IMR-90 (cell line): ENCODE measurements around the gene MOB3B. TPM values are rescaled to one million over a fixed set of nuclear protein-coding genes. Genes with fewer than 3 reads are reported as not detected.

Experiments
- ATAC-seq: fragments of 200-7000 bp; cut with Tn5 transposase; 2 replicates; pipeline ENCODE4 v1.9.1; 2020; ENCODE audit warnings: low read depth, mild to moderate bottlenecking, moderate library complexity
- BruUV-seq: library from RNA; stranded (reverse); fragments of 400-500 nt; replicated peaks from 2 replicates; lab custom pipeline; 2021; lab: Mats Ljungman, UMichigan
- CTCF ChIA-PET: fragments of 300-600 bp; formaldehyde crosslinking; extraction: SDS; loops from one replicate; lab custom pipeline; 2021; ENCODE audit warnings: antibody characterized with exemption; lab: Yijun Ruan, JAX
- POLR2A ChIA-PET: fragments of 300-600 bp; sonication (Branson Sonifier 250); formaldehyde crosslinking; loops from one replicate; lab custom pipeline; 2022; ENCODE audit warnings: antibody characterized with exemption; ENCODE audit not compliant: unreplicated experiment; lab: Charles Lee
- DNase-seq: peaks from one replicate; pipeline ENCODE4 v3.0.0; 2013
- H2AFZ ChIP-seq: replicated peaks from 2 replicates; pipeline ENCODE3; 2013; ENCODE audit warnings: low read length, mild to moderate bottlenecking; ENCODE audit not compliant: poor library complexity
- H2AK5ac ChIP-seq: 2 replicates; pipeline ENCODE4 v1.6.1; 2013; ENCODE audit warnings: low read depth, low read length, inconsistent platforms
- H2AK9ac ChIP-seq: replicated peaks from 2 replicates; pipeline ENCODE3; 2013; ENCODE audit warnings: mild to moderate bottlenecking, low read depth, low read length, moderate library complexity; ENCODE audit not compliant: poor library complexity
- H2BK120ac ChIP-seq: 2 replicates; pipeline ENCODE4 v1.6.1; 2013; ENCODE audit warnings: low read depth, low read length, inconsistent platforms
- H2BK15ac ChIP-seq: 3 replicates; pipeline ENCODE4 v1.6.1; 2013; ENCODE audit warnings: low read depth, low read length, inconsistent platforms
- H2BK20ac ChIP-seq: 2 replicates; pipeline ENCODE4 v1.6.1; 2013; ENCODE audit warnings: low read depth, mild to moderate bottlenecking, inconsistent platforms, low read length, moderate library complexity
- H2BK5ac ChIP-seq: 2 replicates; pipeline ENCODE4 v1.6.1; 2013; ENCODE audit warnings: mild to moderate bottlenecking, low read depth, low read length, inconsistent platforms; ENCODE audit not compliant: poor library complexity, severe bottlenecking
- H3K14ac ChIP-seq: replicated peaks from 2 replicates; pipeline ENCODE4 v1.6.1; 2013; ENCODE audit warnings: low read depth, low read length, inconsistent platforms
- H3K18ac ChIP-seq: 2 replicates; pipeline ENCODE4 v1.6.1; 2013; ENCODE audit warnings: low read depth, low read length, control low read depth
- H3K23ac ChIP-seq: 2 replicates; pipeline ENCODE4 v1.6.1; 2013; ENCODE audit warnings: low read depth, low read length, inconsistent platforms
- H3K27ac ChIP-seq: 2 replicates; pipeline ENCODE4 v1.5.1; 2013; ENCODE audit warnings: mild to moderate bottlenecking, control low read depth, low read length; ENCODE audit not compliant: insufficient read depth
- H3K27me3 ChIP-seq: 2 replicates; pipeline ENCODE4 v1.6.1; 2013; ENCODE audit warnings: low read length; ENCODE audit not compliant: control insufficient read depth, insufficient read depth
- H3K36me3 ChIP-seq: 2 replicates; pipeline ENCODE4 v1.6.1; 2013; ENCODE audit warnings: low read length, mixed read lengths; ENCODE audit not compliant: control insufficient read depth, insufficient read depth
- H3K4ac ChIP-seq: 2 replicates; pipeline ENCODE4 v1.6.1; 2013; ENCODE audit warnings: low read depth, low read length, inconsistent platforms
- H3K4me1 ChIP-seq: 2 replicates; pipeline ENCODE4 v1.6.1; 2013; ENCODE audit warnings: low read length, mixed read lengths; ENCODE audit not compliant: control insufficient read depth, insufficient read depth
- H3K4me2 ChIP-seq: 2 replicates; pipeline ENCODE4 v1.6.1; 2013; ENCODE audit warnings: low read depth, mild to moderate bottlenecking, control low read depth, low read length, moderate library complexity
- H3K4me3 ChIP-seq: 2 replicates; pipeline ENCODE4 v1.5.1; 2013; ENCODE audit warnings: low read depth, mild to moderate bottlenecking, control low read depth, low read length, moderate library complexity; ENCODE audit not compliant: insufficient read depth
- H3K56ac ChIP-seq: 2 replicates; pipeline ENCODE4 v1.6.1; 2013; ENCODE audit warnings: low read length, inconsistent platforms; ENCODE audit not compliant: insufficient read depth; ENCODE audit errors: extremely low read depth
- H3K79me1 ChIP-seq, 2 experiments: 2 replicates each; pipeline ENCODE4 v1.6.1; 2013; ENCODE audit warnings: low read length in 2 of 2, inconsistent platforms in 1 of 2, low read depth in 1 of 2
- H3K9ac ChIP-seq: 2 replicates; pipeline ENCODE4 v1.6.1; 2013; ENCODE audit warnings: low read depth, low read length, control low read depth
- H3K9me1 ChIP-seq: 2 replicates; pipeline ENCODE4 v1.6.1; 2013; ENCODE audit warnings: low read length, inconsistent platforms; ENCODE audit not compliant: insufficient read depth
- H3K9me3 ChIP-seq: 2 replicates; pipeline ENCODE4 v1.6.1; 2013; ENCODE audit warnings: low read length; ENCODE audit not compliant: control insufficient read depth, insufficient read depth
- H4K20me1 ChIP-seq: 2 replicates; pipeline ENCODE4 v1.6.1; 2013; ENCODE audit warnings: low read length, inconsistent platforms; ENCODE audit not compliant: insufficient read depth
- H4K5ac ChIP-seq: 2 replicates; pipeline ENCODE4 v1.6.1; 2013; ENCODE audit warnings: mild to moderate bottlenecking, low read depth, low read length, control low read depth
- H4K8ac ChIP-seq, 2 experiments: 2 replicates each; pipeline ENCODE4 v1.6.1; 2013; ENCODE audit warnings: low read depth in 2 of 2, low read length in 2 of 2, control low read depth in 1 of 2, inconsistent platforms in 1 of 2
- H4K91ac ChIP-seq: 2 replicates; pipeline ENCODE4 v1.6.1; 2013; ENCODE audit warnings: low read depth, low read length, inconsistent platforms; ENCODE audit not compliant: insufficient read depth
- BHLHE40 ChIP-seq: fragments of 150-350 bp; IDR thresholded peaks from 2 replicates; pipeline ENCODE4 v1.6.1; 2016; ENCODE audit warnings: mild to moderate bottlenecking, low read depth, low read length
- CEBPB ChIP-seq: IDR thresholded peaks from 2 replicates; pipeline ENCODE4 v1.6.1; 2012; ENCODE audit warnings: low read depth, low read length, improper control_type of control experiment
- CHD1 ChIP-seq: IDR thresholded peaks from 2 replicates; pipeline ENCODE4 v1.6.1; 2012; ENCODE audit warnings: low read depth, low read length, improper control_type of control experiment
- MAFK ChIP-seq: IDR thresholded peaks from 2 replicates; pipeline ENCODE4 v1.6.1; 2012; ENCODE audit warnings: low read depth, low read length, improper control_type of control experiment
- MAZ ChIP-seq: IDR thresholded peaks from 2 replicates; pipeline ENCODE4 v1.6.1; 2012; ENCODE audit warnings: low read depth, mild to moderate bottlenecking, low read length, improper control_type of control experiment, moderate library complexity, borderline replicate concordance
- MXI1 ChIP-seq: IDR thresholded peaks from 2 replicates; pipeline ENCODE4 v1.6.1; 2012; ENCODE audit warnings: low read depth, mild to moderate bottlenecking, low read length, moderate library complexity, borderline replicate concordance
- NFE2L2 ChIP-seq: fragments of 150-350 bp; IDR thresholded peaks from 2 replicates; pipeline ENCODE4 v1.6.1; 2016; ENCODE audit warnings: low read depth, mild to moderate bottlenecking, low read length
- POLR2A ChIP-seq: IDR thresholded peaks from 2 replicates; pipeline ENCODE4 v1.6.1; 2012; ENCODE audit warnings: mild to moderate bottlenecking, low read depth, low read length
- RAD21 ChIP-seq: IDR thresholded peaks from 2 replicates; pipeline ENCODE4 v1.6.1; 2012; ENCODE audit warnings: low read length, improper control_type of control experiment
- RFX5 ChIP-seq: IDR thresholded peaks from 2 replicates; pipeline ENCODE4 v1.8.0; 2012; ENCODE audit warnings: low read depth, mild to moderate bottlenecking, low read length, moderate library complexity
- SMC3 ChIP-seq: fragments of 150-350 bp; IDR thresholded peaks from 2 replicates; pipeline ENCODE4 v1.6.1; 2016; ENCODE audit warnings: low read depth, mild to moderate bottlenecking, antibody characterized with exemption, low read length, moderate library complexity
- WGBS, 2 experiments: methylation state at CpG; one replicate each; pipeline versions ENCODE4 v1.1.5 to v1.1.7; 2013; ENCODE audit warnings: missing lambda C conversion rate in 2 of 2; ENCODE audit not compliant: insufficient read length in 1 of 2; ENCODE audit errors: extremely low coverage in 2 of 2; 5-methylcytosine and 5-hydroxymethylcytosine counted together
- dilution Hi-C: fragments of 300-500 bp; cut with HindIII; formaldehyde crosslinking; loops from one replicate; pipeline ENCODE4 v1.14.3; 2018; ENCODE audit warnings: low sequenced_read_pairs; ENCODE audit not compliant: unreplicated experiment
- in situ Hi-C: fragments of 300-500 bp; cut with MboI; formaldehyde crosslinking; loops from 3 replicates; pipeline ENCODE4 v1.14.3; 2019; ENCODE audit warnings: low sequenced_read_pairs, inconsistent platforms, mixed read lengths
- intact Hi-C: fragments of 100-400 bp; cut with micrococcal nuclease; formaldehyde crosslinking; loops from 2 replicates; pipeline ENCODE4 v1.10.0; 2022
- polyA plus RNA-seq, 3 experiments: library from polyadenylated mRNA; depleted of rRNA; stranded (reverse); fragments of >200 nt; gene quantifications; 2 replicates each; pipeline ENCODE4 v1.2.3, GENCODE V29; 2012; ENCODE audit warnings: low replicate concordance in 1 of 3
- total RNA-seq: library from RNA; depleted of rRNA; stranded (reverse); fragments of >200 nt; gene quantifications from 2 replicates; pipeline ENCODE4 v1.2.3, GENCODE V29; 2012
- TF ChIP-seq, protein P1 (sequence below): conservative IDR thresholded peaks from 2 replicates; pipeline ENCODE4 v1.5.1; 2012; ENCODE audit warnings: mild to moderate bottlenecking, low read depth, low read length, improper control_type of control experiment
- TF ChIP-seq, protein P2 (sequence below): fragments of 150-350 bp; IDR thresholded peaks from 2 replicates; pipeline ENCODE4 v1.6.1; 2017; ENCODE audit warnings: mild to moderate bottlenecking, antibody characterized with exemption, low read length, low read depth

Gene MOB3B
- total and polyA plus RNA-seq, 2 of the 4 experiments (the other 2 are of a cell fraction), result under 0.01 to 0.02 TPM

DNA sequence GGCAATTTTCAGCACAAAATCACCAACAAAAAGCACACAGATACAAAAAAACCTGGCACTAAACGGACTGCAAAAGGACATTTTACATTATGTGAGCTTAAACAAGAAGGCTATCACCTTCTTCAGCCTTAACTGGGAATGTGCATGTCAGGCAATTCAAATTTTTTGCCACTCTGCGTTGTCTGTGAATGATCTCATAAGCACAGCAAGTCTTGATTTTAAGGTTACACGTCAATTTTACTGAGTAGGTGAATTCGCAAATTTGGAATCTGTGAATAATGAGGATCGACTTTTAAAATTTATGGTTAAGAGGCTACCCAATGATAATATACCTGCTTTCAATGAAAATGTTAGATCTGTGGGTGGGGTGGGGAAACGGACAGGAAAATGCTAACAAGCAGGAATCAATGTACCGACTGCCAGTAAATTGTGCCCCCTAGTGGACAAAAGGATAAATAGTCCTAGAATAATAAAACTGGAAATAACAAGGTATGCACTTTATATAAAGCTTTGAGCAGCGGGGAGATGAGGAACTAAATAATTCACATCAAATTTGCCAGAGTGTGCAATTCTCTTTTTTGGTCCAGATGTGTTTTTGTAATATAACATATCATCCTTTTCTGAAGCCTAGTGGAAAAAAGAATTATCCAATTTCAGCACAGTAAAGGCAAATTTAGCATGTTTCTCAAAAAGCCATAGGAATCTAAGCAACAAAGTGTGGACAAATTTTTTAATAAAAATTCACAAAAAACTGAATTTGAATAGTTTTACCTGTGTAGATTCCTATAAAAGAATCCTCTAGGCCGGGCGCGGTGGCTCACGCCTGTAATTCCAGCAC is 253.2 kb downstream of the MOB3B start:
- no peak overlapping the region for H2AFZ ChIP-seq
- H2BK15ac ChIP-seq, result peak overlapping the region; percentile 48; the same call in 2 of the 3 replicates
- peak overlapping the region; percentile 73 for H2BK120ac ChIP-seq
- peak overlapping the region; percentile 90; the same call in 1 of the 2 replicates for H2BK20ac ChIP-seq
- no TSS peak for BruUV-seq
- H3K27ac ChIP-seq, result peak overlapping the region; percentile 14; the same call in 1 of the 2 replicates
- H3K18ac ChIP-seq, result peak overlapping the region; percentile 92; the same call in 1 of the 2 replicates
- H2AK9ac ChIP-seq, result no peak overlapping the region
- peaks cover 2% of the 10 kb centered on the region for H3K27me3 ChIP-seq
- ATAC-seq (peak; percentile 70), DNase-seq (peak; percentile 67)
- peak overlapping the region; percentile 18; the same call in 1 of the 2 replicates for H3K4me2 ChIP-seq
- no peak overlapping the region; the same call in 1 of the 2 replicates for H3K56ac ChIP-seq
- no peak overlapping the region for H3K4me3 ChIP-seq
- H4K20me1 ChIP-seq, result no peaks in the 10 kb centered on the region
- H2BK5ac ChIP-seq, result peak overlapping the region; percentile 31
- H3K36me3 ChIP-seq, result no peaks in the 10 kb centered on the region
- no peak overlapping the region for H3K23ac ChIP-seq
- dilution Hi-C loops, result no loop called here
- H4K8ac ChIP-seq, result peak overlapping the region; percentile 26 to 45; a peak in 3 of 4 replicates
- H3K9me1 ChIP-seq, result no peaks in the 10 kb centered on the region
- intact Hi-C loops, result loop anchor here (1.0 to 5.0 kb wide), 9 partner anchors 30 to 532 kb away; partner anchors contain the start of genes CAAP1 and PLAA
- peak overlapping the region; percentile 4; the same call in 1 of the 2 replicates for H3K9ac ChIP-seq
- in situ Hi-C loops, result loop anchor here (5.0 to 10.0 kb wide), 2 partner anchors 239 to 532 kb away; no protein-coding TSS in a partner anchor
- ChIA-PET POLR2A (no interaction called here), CTCF (interaction anchor here (0.7 to 1.4 kb wide), 6 partner anchors 9 to 348 kb away, joined by 3 read pairs; no protein-coding TSS in a partner anchor)
- 0 out of 2 replicates have a peak overlapping the region, but pooled peaks have one; percentile 1 for H3K4ac ChIP-seq
- no peak overlapping the region; the same call in 1 of the 2 replicates for H3K14ac ChIP-seq
- H4K5ac ChIP-seq, result peak overlapping the region; percentile 89
- H3K9me3 ChIP-seq, result no peaks in the 10 kb centered on the region
- no peak overlapping the region for H2AK5ac ChIP-seq
- H4K91ac ChIP-seq, result peak overlapping the region; percentile 59; the same call in 1 of the 2 replicates
- H3K79me1 ChIP-seq, result no peaks in the 10 kb centered on the region
- no CpG with 5 or more reads among the region's 12 CpGs for WGBS, 2 experiments
- H3K4me1 ChIP-seq, result peaks cover 4% of the 10 kb centered on the region
- TF ChIP-seq MAZ (no peak), MAFK (no peak), MXI1 (no peak), POLR2A (no peak), CHD1 (no peak), BHLHE40 (no peak), CEBPB (no peak), NFE2L2 (no peak), RFX5 (no peak), SMC3 (peak; percentile 87), RAD21 (peak; percentile 95)
- TF ChIP-seq, protein P1, sequence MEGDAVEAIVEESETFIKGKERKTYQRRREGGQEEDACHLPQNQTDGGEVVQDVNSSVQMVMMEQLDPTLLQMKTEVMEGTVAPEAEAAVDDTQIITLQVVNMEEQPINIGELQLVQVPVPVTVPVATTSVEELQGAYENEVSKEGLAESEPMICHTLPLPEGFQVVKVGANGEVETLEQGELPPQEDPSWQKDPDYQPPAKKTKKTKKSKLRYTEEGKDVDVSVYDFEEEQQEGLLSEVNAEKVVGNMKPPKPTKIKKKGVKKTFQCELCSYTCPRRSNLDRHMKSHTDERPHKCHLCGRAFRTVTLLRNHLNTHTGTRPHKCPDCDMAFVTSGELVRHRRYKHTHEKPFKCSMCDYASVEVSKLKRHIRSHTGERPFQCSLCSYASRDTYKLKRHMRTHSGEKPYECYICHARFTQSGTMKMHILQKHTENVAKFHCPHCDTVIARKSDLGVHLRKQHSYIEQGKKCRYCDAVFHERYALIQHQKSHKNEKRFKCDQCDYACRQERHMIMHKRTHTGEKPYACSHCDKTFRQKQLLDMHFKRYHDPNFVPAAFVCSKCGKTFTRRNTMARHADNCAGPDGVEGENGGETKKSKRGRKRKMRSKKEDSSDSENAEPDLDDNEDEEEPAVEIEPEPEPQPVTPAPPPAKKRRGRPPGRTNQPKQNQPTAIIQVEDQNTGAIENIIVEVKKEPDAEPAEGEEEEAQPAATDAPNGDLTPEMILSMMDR, result peak; percentile 84
- TF ChIP-seq, protein P2, sequence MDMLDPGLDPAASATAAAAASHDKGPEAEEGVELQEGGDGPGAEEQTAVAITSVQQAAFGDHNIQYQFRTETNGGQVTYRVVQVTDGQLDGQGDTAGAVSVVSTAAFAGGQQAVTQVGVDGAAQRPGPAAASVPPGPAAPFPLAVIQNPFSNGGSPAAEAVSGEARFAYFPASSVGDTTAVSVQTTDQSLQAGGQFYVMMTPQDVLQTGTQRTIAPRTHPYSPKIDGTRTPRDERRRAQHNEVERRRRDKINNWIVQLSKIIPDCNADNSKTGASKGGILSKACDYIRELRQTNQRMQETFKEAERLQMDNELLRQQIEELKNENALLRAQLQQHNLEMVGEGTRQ, result no peak
